Keratinocyte (primary cell): ENCODE data around the gene LONP2. TPM values are rescaled to one million over a fixed set of nuclear protein-coding genes. Genes with fewer than 3 reads are reported as not detected.
A peak's percentile ranks its signal among the peaks of the same experiment; 100 is the strongest.

Source experiments
- DNase-seq: peaks from one replicate; pipeline ENCODE4 v3.0.0-alpha.2; 2011; ENCODE audit warnings: low read depth, missing footprints, low spot score
- FAIRE-seq: peaks from 2 replicates; lab custom pipeline; 2011; peaks lifted over from hg19 to GRCh38; lab: Jason Lieb, UNC
- H2AFZ ChIP-seq: 2 replicates; pipeline ENCODE4 v1.6.0; 2012; ENCODE audit warnings: low read length, control low read depth, inconsistent platforms; ENCODE audit not compliant: control insufficient read depth
- H3K27ac ChIP-seq: 2 replicates; pipeline ENCODE4 v1.5.1; 2011; ENCODE audit warnings: low read length; ENCODE audit not compliant: control insufficient read depth, insufficient read depth
- H3K27me3 ChIP-seq: 3 replicates; pipeline ENCODE4 v1.6.0; 2011; ENCODE audit warnings: low read length; ENCODE audit not compliant: control insufficient read depth, insufficient read depth; ENCODE audit errors: extremely low read depth
- H3K36me3 ChIP-seq, 2 experiments: 2 replicates in 1 of 2; 3 replicates in 1 of 2; pipeline ENCODE4 v1.5.1; 2011; ENCODE audit warnings: low read length in 2 of 2, mild to moderate bottlenecking in 1 of 2; ENCODE audit not compliant: control insufficient read depth in 2 of 2, insufficient read depth in 2 of 2; ENCODE audit errors: extremely low read depth in 1 of 2
- H3K4me1 ChIP-seq: 3 replicates; pipeline ENCODE4 v1.5.1; 2011; ENCODE audit warnings: low read length; ENCODE audit not compliant: control insufficient read depth, insufficient read depth; ENCODE audit errors: extremely low read depth
- H3K4me2 ChIP-seq: 3 replicates; pipeline ENCODE4 v1.6.0; 2011; ENCODE audit warnings: low read depth, low read length; ENCODE audit not compliant: control insufficient read depth, insufficient read depth; ENCODE audit errors: extremely low read depth
- H3K4me3 ChIP-seq, 3 experiments: fragments of 200-600 bp in 1 of 3; sonication (generic) in 1 of 3; 2 replicates in 2 of 3; 3 replicates in 1 of 3; pipeline ENCODE4 v1.5.1; 2011 to 2016; ENCODE audit warnings: low read length in 3 of 3, mild to moderate bottlenecking in 3 of 3, control low read depth in 2 of 3, inconsistent platforms in 1 of 3, low read depth in 1 of 3, mixed read lengths in 1 of 3, mixed run types in 1 of 3, moderate library complexity in 1 of 3; ENCODE audit not compliant: control insufficient read depth in 2 of 3, insufficient read depth in 2 of 3; ENCODE audit errors: extremely low read depth in 1 of 3
- H3K79me2 ChIP-seq: 2 replicates; pipeline ENCODE4 v1.6.0; 2012; ENCODE audit warnings: low read length; ENCODE audit not compliant: control insufficient read depth, insufficient read depth
- H3K9ac ChIP-seq: 3 replicates; pipeline ENCODE4 v1.6.0; 2011; ENCODE audit warnings: low read length; ENCODE audit not compliant: control insufficient read depth, insufficient read depth; ENCODE audit errors: extremely low read depth
- H3K9me1 ChIP-seq: 3 replicates; pipeline ENCODE4 v1.6.0; 2011; ENCODE audit warnings: low read length; ENCODE audit not compliant: control insufficient read depth, insufficient read depth; ENCODE audit errors: extremely low read depth
- H3K9me3 ChIP-seq: 2 replicates; pipeline ENCODE4 v1.5.1; 2012; ENCODE audit warnings: low read depth, low read length; ENCODE audit not compliant: control insufficient read depth
- H4K20me1 ChIP-seq: 3 replicates; pipeline ENCODE4 v1.6.0; 2011; ENCODE audit warnings: low read length; ENCODE audit not compliant: control insufficient read depth, insufficient read depth; ENCODE audit errors: extremely low read depth
- CTCF ChIP-seq, 3 experiments: IDR thresholded peaks in 1 of 3; conservative IDR thresholded peaks in 1 of 3; optimal IDR thresholded peaks in 1 of 3; 2 replicates in 2 of 3; 3 replicates in 1 of 3; pipeline versions ENCODE3 to v1.5.1; 2011; ENCODE audit warnings: low read length in 3 of 3, mild to moderate bottlenecking in 3 of 3, moderate library complexity in 2 of 3, control low read depth in 1 of 3, inconsistent platforms in 1 of 3; ENCODE audit not compliant: insufficient read depth in 2 of 3; ENCODE audit errors: extremely low read depth in 1 of 3
- EZH2 ChIP-seq: IDR thresholded peaks from one replicate; pipeline ENCODE4 v1.6.1; 2012; ENCODE audit warnings: inconsistent platforms, mild to moderate bottlenecking, low read length, moderate library complexity
- dilution Hi-C: fragments of 300-500 bp; cut with MboI; formaldehyde crosslinking; loops from one replicate; pipeline ENCODE4 v1.7.0; 2020; ENCODE audit warnings: low sequenced_read_pairs; ENCODE audit not compliant: extremely low pct_ligation_motif_present
- polyA plus RNA-seq, 5 experiments: library from polyadenylated mRNA; depleted of rRNA in 3 of 5; stranded (reverse) in 3 of 5; stranded (forward) in 1 of 5; unstranded in 1 of 5; fragments of >200 nt; gene quantifications; 1 replicate in 1 of 5; 2 replicates in 3 of 5; 3 replicates in 1 of 5; pipeline versions ENCODE4 v1.2.1 to v1.2.3, GENCODE V29; 2011 to 2012; ENCODE audit warnings: missing spikeins in 2 of 5, low read depth in 1 of 5, low replicate concordance in 1 of 5

Gene LONP2
- polyA plus RNA-seq, 1 donor (not counting 4 experiments of a cell fraction or from before 2014, with no cell fraction given): 49.4 TPM

- Histone ChIP-seq H2AFZ (no peak overlapping the region), H3K79me2 (no peaks in the 10 kb centered on the region), H4K20me1 (no peaks in the 10 kb centered on the region), H3K36me3 (no peaks in the 10 kb centered on the region), H3K4me3 (no peak overlapping the region), H3K9ac (no peak overlapping the region), H3K9me1 (no peaks in the 10 kb centered on the region), H3K27me3 (no peaks in the 10 kb centered on the region), H3K4me1 (peaks cover 3% of the 10 kb centered on the region), H3K27ac (no peak overlapping the region), H3K9me3 (no peaks in the 10 kb centered on the region), H3K4me2 (no peak overlapping the region)
- DNase-seq (no peak), FAIRE-seq (no peak)
- TF ChIP-seq EZH2 (no peak), CTCF (optimal IDR thresholded peaks at IDR 0.05 in 1 of 3, IDR thresholded peaks at IDR 0.05 in 1 of 3, conservative IDR thresholded peaks at IDR 0.05 in 1 of 3; ENCODE audit: extremely low read depth in 1 of 3, insufficient read depth in 2 of 3, low read length in 3 of 3) (no peak)
- dilution Hi-C loops: no loop called here
These were observed 23.2 kb upstream of the LONP2 start for GRCh38 chr16:48220891-48221290.

- Histone ChIP-seq H4K20me1 (no peaks in the 10 kb centered on the region), H3K27ac (no peak overlapping the region), H3K79me2 (no peaks in the 10 kb centered on the region), H3K4me1 (peaks cover 3% of the 10 kb centered on the region), H3K36me3 (no peaks in the 10 kb centered on the region), H3K27me3 (no peaks in the 10 kb centered on the region), H3K4me3 (no peak overlapping the region), H3K9me1 (no peaks in the 10 kb centered on the region), H3K4me2 (no peak overlapping the region), H3K9me3 (no peaks in the 10 kb centered on the region), H3K9ac (no peak overlapping the region), H2AFZ (no peak overlapping the region)
- TF ChIP-seq CTCF (optimal IDR thresholded peaks at IDR 0.05 in 1 of 3, IDR thresholded peaks at IDR 0.05 in 1 of 3, conservative IDR thresholded peaks at IDR 0.05 in 1 of 3; ENCODE audit: extremely low read depth in 1 of 3, insufficient read depth in 2 of 3, low read length in 3 of 3) (no peak), EZH2 (no peak)
- dilution Hi-C loops: no loop called here
- FAIRE-seq (peak; percentile 20), DNase-seq (no peak)
These were observed 20.6 kb upstream of the LONP2 start for GRCh38 chr16:48223490-48223889.
